ENCODE measurements around the gene BCL2L13. TPM values are rescaled to one million over a fixed set of nuclear protein-coding genes. Genes with fewer than 3 reads are reported as not detected.
"Not testable (repeated sequence)": the region's sequence is repeated elsewhere in the genome, so short reads cannot be mapped to it uniquely, and the experiment has no call there.

Gene BCL2L13
- total RNA-seq, 2 donors from 2014 or later = 25.1 to 31.4 TPM

DNA sequence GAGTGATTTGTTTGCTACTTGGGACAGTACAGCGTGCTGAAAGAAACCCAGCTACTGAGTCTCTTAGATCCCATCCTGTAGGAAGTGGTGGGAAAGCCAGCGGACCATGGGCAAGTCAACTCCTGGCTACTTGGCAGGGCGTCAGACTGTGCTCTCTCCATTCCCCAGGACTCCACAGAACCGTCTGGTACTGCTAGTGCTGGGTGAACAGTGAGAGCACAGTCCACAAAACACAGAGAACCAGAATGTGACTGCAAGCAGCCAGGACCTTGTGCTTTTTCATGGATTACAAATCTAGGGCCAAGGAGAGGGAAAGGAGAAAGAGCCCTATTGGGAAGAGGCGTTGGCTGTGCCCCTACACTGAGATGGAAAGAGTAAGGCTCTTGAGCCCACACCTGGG is 125.5 kb downstream of the BCL2L13 start:
- Mint-ChIP-seq H3K4me3 (no peak overlapping the region), H3K4me1 (peaks cover 14% of the 10 kb centered on the region), H3K27me3 (no peaks in the 10 kb centered on the region), H3K36me3 (ENCODE audit: low read depth) (peaks cover 6% of the 10 kb centered on the region), H3K9me3 (no peaks in the 10 kb centered on the region), H3K27ac (no peak overlapping the region)
- no peak for ATAC-seq (replicated peaks)

DNA sequence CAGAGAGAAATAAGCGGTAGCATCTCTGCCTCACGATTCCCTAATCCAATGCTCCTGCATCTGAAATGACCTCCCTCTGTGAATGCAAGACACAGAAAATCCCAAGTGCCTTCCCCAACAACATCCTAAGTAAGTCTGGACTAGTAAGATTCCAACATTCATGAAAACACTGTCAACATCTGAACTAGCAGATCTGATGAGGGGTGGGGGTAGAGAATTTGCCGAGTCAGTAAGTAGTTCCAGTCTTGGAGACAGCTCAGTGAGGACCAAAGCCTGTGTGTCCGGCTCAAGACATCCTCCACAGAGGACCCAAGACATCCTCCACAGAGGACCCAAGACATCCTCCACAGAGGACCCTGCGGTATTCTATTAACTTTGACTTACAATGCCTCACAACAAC is 126.3 kb downstream of the BCL2L13 start:
- H3K27ac Mint-ChIP-seq; H3K4me3 Mint-ChIP-seq; ATAC-seq (replicated peaks); H3K27me3 Mint-ChIP-seq; H3K36me3 Mint-ChIP-seq (ENCODE audit: low read depth); H3K9me3 Mint-ChIP-seq: not testable (repeated sequence)
- peaks cover 14% of the 10 kb centered on the region for H3K4me1 Mint-ChIP-seq

DNA sequence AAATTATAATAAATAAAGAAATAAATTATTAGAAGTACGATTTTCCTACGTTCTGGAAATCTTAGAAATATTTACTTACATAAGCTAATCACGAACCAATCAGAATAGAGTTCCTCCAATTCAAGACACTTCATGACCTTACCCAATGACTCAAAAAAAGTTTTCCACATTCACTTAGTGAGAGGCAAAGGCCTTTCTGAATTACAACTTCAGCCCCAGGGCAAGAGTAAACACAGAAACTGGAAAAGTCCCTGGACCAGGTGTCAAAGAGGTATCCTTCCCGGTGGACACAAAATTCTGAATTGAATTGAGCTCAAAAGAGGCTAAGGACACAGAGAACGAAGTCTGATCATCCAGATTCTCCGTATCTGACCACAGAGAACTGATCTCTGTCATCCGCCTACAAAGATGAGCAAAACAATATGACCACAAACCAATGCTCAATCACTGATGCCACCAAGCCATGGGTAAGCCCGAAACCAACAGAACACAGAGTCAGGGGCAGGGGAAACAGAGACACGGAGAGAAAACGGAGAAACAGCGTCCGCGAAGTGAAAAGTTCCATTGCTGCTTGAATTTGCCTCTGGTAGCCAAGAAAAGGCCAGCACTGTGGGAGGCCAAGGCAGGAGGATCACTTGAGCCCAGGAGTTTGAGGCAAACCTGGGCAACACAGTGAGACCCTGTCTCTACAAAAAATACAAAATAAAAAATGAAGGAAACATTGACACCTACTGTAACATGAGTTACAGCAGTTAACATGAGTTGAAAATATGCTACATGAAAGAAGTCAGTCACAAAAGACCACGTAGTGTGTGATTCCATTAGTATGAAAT is 128.9 kb downstream of the BCL2L13 start:
- no peaks in the 10 kb centered on the region for H3K9me3 Mint-ChIP-seq
- peaks cover 6% of the 10 kb centered on the region for H3K36me3 Mint-ChIP-seq (ENCODE audit: low read depth)
- peaks cover 28% of the 10 kb centered on the region for H3K4me1 Mint-ChIP-seq
- peak overlapping the region; percentile 66 for H3K4me3 Mint-ChIP-seq
- ATAC-seq (replicated peaks) = peak; percentile 96
- peaks cover 3% of the 10 kb centered on the region for H3K27me3 Mint-ChIP-seq
- peak overlapping the region; percentile 42 for H3K27ac Mint-ChIP-seq

DNA sequence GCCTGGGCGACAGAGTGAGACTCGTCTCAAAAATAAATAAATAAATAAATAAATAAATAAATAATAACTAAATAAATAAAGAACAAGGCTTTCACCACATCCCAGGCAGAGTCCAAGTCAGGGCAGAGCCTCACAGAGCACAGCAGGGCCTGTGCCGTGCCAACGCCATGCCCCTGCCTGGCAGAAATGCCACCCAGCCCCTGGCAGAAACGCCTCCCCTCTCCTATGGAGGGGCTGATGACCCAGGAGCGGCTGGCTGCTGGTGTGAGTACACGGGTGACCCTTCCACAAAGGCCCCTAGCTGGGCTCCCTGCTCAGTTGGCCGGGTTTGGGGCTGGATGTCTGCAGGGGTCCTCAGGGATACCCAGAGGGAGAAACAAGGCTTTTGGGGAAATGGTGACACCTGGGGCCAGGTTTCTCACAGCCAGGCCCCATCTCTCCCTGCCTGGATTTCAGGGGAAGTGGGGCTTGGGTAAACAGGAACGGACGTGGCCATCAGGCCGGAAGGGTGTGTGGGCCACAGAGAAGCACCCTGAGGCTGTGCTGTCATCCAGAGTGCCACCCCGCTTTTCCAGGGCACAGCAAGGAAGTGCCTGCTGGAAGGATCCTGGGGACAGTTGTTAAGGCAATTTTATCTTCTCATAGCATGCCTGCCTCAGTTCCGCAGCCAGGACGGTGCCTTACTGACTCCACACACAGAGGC is 130.6 kb downstream of the BCL2L13 start:
- no peaks in the 10 kb centered on the region for H3K9me3 Mint-ChIP-seq
- H3K4me1 Mint-ChIP-seq = peaks cover 32% of the 10 kb centered on the region
- H3K36me3 Mint-ChIP-seq (ENCODE audit: low read depth) = peaks cover 6% of the 10 kb centered on the region
- H3K27me3 Mint-ChIP-seq = peaks cover 3% of the 10 kb centered on the region
- H3K27ac Mint-ChIP-seq = no peak overlapping the region
- ATAC-seq (replicated peaks) = no peak
- no peak overlapping the region for H3K4me3 Mint-ChIP-seq

DNA sequence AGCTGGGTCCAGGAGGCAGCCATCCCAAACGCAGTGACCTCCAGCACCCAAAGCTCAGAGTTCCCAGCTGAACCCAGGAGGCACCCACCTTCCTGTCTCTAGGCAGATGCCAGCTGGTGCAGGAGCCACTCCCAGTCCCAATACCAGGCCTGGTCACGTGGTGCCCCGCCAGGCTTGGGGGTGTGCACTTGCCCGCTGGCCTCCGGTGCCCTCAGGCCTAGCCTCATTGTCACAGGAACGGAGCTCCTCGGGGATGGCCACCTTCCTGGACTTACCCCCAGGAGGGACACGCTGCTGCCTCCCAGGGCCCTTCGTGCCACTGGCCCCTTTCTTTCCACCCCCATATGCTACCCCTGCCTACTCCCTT is 131.1 kb downstream of the BCL2L13 start:
- Mint-ChIP-seq H3K36me3 (ENCODE audit: low read depth) (peaks cover 6% of the 10 kb centered on the region), H3K9me3 (no peaks in the 10 kb centered on the region), H3K27ac (no peak overlapping the region), H3K27me3 (peaks cover 3% of the 10 kb centered on the region), H3K4me1 (peaks cover 30% of the 10 kb centered on the region), H3K4me3 (no peak overlapping the region)
- ATAC-seq (replicated peaks) = no peak

DNA sequence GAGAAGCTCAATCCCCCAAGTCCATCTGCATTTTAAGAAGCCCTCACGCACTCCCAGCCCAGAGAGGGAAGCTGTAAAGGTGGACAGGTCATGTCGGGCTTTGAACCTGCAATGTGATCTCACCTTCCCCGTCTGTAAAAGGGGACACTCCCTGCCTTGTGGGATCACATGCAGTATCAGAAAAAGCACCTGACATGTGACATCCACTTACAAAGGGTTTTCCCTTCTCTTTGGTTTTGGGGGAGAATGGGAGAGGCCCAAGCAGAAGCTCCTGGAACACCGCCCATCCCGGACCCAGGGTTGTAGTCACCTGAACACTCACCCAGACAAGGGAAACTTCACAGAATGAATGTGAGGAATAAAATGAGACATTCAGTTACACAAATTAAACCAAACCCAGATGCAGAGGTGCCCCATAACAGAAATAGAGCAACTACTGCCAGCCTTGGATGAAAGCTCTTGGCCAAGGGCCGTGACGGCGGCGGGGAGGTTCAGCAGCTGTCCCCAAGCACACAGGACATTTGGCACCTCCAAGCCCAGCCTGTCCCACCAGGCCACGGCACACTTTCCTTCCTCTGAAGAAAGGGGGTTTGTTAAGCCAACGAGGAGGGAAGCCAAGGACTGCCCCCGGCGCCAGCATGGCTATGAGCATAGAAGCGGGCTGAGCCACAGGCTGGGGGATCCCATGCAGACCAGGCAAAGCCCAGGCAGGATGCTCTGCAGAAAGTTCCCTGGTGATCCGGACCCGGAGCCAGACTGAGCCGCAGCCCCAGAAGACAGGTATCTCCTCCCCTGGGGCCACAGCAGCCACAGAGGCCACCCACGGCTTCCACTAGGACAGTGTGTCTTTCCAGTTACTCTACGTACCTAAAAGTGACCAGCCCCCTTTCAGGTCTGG is 131.9 kb downstream of the BCL2L13 start:
- Mint-ChIP-seq H3K27ac (no peak overlapping the region), H3K27me3 (peaks cover 3% of the 10 kb centered on the region), H3K36me3 (ENCODE audit: low read depth) (peaks cover 6% of the 10 kb centered on the region), H3K4me3 (no peak overlapping the region), H3K9me3 (no peaks in the 10 kb centered on the region), H3K4me1 (peaks cover 33% of the 10 kb centered on the region)
- no peak for ATAC-seq (replicated peaks)

DNA sequence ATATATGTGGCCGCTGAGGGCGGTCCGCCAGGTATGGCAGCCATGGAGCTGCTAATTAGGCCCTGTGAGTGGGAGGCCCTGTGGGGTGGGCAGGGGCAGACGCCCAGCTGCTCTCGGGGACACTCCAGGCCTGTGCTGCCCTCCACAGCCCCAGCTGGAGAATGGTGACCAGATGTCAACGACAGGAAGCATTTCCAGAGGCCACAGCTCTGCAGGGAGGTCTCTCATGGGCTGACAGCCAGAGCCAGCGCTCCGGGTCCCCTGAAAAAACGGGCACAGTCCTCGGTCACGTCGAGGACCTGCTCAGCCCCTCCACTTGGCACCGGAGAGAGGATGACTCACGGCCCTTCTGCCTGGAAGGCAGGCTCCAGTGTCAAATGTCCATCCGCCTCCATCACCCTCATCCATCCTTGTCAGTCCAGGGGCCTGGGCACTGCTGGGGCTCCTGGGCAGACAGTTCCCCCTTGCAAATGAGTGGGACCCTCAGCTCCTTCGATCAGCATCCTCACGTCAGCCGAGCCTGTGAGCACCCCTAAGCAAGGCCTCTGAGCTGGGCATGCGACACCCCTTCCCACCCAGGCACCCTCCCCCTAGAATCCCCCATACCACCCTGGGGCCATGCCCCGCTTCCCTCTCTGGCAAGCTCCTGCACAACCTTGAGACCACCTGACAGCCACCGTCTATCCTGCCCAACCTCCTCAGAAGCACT is 133.8 kb downstream of the BCL2L13 start:
- Mint-ChIP-seq H3K27me3 (peaks cover 3% of the 10 kb centered on the region), H3K27ac (no peak overlapping the region), H3K4me1 (peaks cover 42% of the 10 kb centered on the region), H3K9me3 (no peaks in the 10 kb centered on the region), H3K4me3 (peak overlapping the region; percentile 77), H3K36me3 (ENCODE audit: low read depth) (peaks cover 4% of the 10 kb centered on the region)
- no peak for ATAC-seq (replicated peaks)

DNA sequence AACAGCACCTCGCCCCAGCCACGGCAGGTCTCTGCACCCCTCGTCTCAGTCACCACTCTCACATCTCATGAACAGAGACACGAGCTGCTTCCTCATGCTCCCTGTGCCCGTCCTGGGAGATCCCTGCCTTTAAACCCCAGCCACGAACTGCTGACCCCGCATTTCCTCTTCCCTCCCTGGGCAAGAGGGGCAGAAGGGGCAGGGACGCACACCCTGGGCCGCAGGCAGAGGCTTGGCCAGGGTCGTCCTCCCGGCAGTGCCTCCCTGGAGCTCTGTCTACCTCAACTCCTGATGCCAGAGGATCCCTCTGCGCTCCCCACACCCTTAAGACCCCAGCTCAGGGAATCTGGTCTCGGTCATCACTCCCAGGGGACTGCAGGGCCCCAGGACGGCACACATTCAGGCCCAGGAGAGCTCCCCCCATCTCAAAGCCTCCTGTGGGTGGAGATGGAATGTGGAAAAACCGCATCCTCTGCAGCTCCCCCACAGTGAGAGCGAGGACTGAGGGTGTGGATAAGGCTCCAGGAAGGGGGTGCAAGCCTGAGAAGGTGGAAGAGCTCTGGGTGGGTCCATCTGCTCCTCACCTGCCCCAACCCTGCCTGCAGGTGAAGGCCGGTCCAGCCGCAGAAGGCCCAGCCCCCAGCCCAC is 134.5 kb downstream of the BCL2L13 start:
- Mint-ChIP-seq H3K27ac (no peak overlapping the region), H3K4me1 (peaks cover 35% of the 10 kb centered on the region), H3K27me3 (peaks cover 3% of the 10 kb centered on the region), H3K36me3 (ENCODE audit: low read depth) (no peaks in the 10 kb centered on the region), H3K4me3 (peak overlapping the region; percentile 77), H3K9me3 (no peaks in the 10 kb centered on the region)
- ATAC-seq (replicated peaks) = no peak

DNA sequence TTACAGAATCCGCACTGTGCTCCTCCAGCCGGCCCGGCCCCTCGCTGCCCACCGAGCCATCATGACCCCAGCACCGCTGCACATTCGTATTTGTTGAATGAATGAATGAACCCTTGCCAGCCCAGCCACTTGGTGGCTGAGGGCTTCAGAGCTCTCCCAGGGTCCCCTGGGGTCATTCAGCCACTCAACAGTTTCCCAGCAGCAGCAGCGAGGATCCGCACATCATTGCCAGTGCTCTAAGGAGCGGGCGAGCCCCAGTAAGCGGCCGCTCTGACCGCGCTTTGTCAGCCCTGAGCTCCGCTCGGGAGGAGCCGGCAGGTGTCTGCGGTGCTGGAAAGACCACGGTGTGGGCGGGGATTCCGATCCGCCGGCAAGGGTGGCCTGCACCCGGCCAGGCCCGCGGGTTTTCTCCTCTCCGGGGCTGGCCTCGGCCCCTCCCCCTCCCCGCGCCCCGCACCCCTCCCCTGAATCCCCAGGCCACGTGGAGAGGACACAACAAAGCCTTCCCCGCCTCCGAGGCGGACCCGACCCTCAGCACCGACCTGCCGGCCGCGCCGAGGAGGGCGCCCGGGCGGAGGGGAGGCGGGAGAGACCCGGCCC is 135.1 kb downstream of the BCL2L13 start:
- H3K4me3 Mint-ChIP-seq = peak overlapping the region; percentile 77
- no peak overlapping the region for H3K27ac Mint-ChIP-seq
- no peaks in the 10 kb centered on the region for H3K9me3 Mint-ChIP-seq
- H3K27me3 Mint-ChIP-seq = peaks cover 3% of the 10 kb centered on the region
- H3K36me3 Mint-ChIP-seq (ENCODE audit: low read depth) = no peaks in the 10 kb centered on the region
- H3K4me1 Mint-ChIP-seq = peaks cover 35% of the 10 kb centered on the region
- peak; percentile 61 for ATAC-seq (replicated peaks)

DNA sequence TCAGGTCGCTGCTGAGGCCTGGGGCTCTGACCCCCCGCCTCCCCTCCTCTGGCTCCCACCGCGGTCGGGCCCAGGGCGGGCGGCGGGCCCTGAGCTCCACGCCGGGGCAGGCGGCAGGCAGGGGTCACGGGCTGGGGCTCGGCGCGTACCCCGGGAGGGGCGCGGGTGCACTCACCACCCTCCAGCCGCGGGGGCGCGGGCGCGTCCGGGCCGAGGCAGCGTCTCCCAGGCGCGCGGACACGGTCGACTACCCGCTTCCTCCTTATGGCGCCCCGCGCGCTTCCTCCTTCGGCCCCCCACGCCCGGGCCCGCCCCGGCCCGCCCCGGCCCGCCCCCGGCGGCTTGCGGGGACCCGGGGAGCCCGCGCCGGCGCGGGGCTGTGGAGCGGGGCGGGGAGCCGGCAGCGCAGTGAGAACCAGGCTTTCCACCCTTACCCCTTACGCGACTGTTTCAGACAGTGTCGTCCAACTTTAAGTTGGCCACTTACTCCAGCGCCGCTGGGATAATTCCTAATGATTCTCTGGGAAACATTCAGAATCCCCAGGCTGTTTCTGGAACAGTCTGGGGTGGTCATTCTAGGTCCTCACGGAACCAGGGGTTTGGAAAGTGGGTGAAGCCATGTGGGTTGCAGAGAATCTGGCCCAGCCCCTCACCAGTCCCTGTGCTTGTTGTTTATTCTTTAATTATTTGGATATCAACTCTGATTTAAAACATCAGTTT is 135.8 kb downstream of the BCL2L13 start, which contains the start of gene BID:
Gene BID, minus strand, starts transcription at position 264 of the 720 bp plus-strand sequence. CDS start 24,353 bp downstream, outside the sequence.
- Mint-ChIP-seq H3K4me1 (peaks cover 41% of the 10 kb centered on the region), H3K36me3 (ENCODE audit: low read depth) (no peaks in the 10 kb centered on the region), H3K27me3 (peaks cover 3% of the 10 kb centered on the region), H3K27ac (no peak within 1 kb of the TSS), H3K4me3 (peak within 1 kb of the TSS; percentile 93), H3K9me3 (no peaks in the 10 kb centered on the region)
- ATAC-seq (replicated peaks) = peak; percentile 13

DNA sequence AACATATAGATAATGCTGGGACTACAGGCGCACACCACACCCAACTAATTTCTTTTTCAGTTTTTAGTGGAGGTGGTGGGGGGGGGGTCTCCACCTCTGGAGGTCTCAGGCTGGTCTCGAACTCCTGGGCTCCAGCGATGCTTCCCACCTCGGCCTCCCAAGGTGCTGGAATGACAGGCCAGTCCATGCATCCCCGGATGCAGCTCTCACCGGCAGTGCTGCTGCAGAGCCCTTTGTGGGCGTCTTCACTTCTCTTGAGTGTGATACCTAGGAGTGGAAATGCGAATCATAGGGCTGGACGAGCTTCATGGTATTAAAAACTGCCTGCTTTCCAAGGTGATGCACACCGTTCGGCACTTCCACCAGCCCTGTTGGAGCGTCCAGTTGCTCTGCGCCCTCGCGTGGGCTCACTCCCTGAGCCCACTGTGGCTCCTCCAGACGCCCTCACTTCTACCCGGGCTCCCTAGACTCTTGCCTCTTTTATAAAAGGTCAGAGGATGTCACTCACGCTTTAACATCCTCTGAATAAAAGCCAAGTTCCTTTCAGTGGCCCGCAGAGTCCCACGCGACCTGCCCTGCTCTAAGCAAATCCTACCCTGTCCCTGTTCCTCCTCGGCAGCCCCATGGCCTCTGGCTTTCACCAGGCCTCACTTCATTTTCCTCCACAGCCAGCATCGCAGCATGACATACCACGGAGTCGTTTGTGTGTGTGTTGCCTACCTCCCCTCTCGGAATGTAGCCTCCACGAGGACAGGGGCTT is 136.5 kb downstream of the BCL2L13 start:
- Mint-ChIP-seq H3K4me1 (peaks cover 46% of the 10 kb centered on the region), H3K27me3 (peaks cover 3% of the 10 kb centered on the region), H3K4me3 (peak overlapping the region; percentile 93), H3K27ac (no peak overlapping the region), H3K9me3 (no peaks in the 10 kb centered on the region), H3K36me3 (ENCODE audit: low read depth) (no peaks in the 10 kb centered on the region)
- no peak for ATAC-seq (replicated peaks)

DNA sequence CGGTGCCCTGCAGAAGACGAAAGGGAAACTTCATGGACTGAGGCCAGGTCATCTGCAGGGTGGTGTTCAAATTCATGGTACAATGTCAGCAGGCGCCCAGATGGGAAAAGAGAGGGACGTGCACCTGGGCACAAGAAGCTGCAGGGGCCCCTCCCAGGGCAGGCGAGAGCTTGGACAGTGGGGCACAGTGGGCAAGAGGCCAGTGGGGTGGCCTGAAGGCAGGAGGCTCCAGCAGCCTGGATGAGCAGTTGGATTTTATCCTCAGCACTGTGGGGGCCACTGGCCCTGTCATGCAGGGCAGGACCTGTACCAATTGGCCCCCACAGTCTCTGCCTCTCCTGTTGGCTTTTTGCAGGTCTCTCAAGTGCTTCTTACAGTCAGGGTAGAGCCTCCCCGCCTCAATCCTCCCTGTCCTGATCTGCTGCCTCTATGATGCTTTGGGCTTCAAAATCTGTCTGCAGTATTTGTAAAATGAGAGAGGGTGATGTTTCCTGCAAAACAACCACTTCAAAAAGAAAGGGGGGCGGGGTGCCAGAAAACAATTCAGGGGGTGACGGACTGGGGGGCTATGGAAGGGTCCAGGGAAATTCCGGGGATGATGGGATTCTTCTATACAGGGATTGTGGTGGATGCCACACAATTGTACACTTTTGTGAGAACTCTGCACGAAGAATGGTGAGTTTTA is 137.4 kb downstream of the BCL2L13 start:
- Mint-ChIP-seq H3K27me3 (no peaks in the 10 kb centered on the region), H3K27ac (peak overlapping the region; percentile 73), H3K36me3 (ENCODE audit: low read depth) (no peaks in the 10 kb centered on the region), H3K9me3 (no peaks in the 10 kb centered on the region), H3K4me3 (peak overlapping the region; percentile 93), H3K4me1 (peaks cover 49% of the 10 kb centered on the region)
- no peak for ATAC-seq (replicated peaks)
